ENCODE measurements around the gene GRIP1. TPM values are rescaled to one million over a fixed set of nuclear protein-coding genes. Genes with fewer than 3 reads are reported as not detected.

GRIP1 gene
- total and polyA plus RNA-seq, 2 donors (not counting 3 experiments of a cell fraction or from before 2014, with no cell fraction given), result 0.04 to 0.69 TPM

DNA sequence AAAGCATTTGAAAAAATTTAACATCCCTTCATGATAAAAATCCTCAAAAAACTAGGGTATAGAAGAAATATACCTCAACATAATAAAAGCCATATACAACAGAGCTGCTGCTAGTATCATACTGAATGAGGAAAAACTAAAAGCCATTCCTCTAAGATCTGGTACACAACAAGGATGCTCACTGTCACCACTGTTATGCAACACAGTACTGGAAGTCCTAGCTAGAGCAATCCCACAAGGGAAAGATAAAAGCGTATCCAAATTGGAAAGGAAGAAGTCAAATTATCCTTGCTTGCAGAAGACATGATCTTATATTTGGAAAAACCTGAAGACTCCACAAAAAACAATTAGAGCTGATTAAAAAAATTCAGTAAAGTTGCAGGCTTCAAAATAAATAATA lies 261.7 kb downstream of the GRIP1 start:
- H3K27me3 ChIP-seq (ENCODE audit: control insufficient read depth in 2 of 2, insufficient read depth in 2 of 2, low read length in 2 of 2), result peaks cover 5 to 8% of the 10 kb centered on the region in 2 experiments
- H3K9ac ChIP-seq (replicated peaks; ENCODE audit: extremely low read depth, insufficient read depth, low read length), result no peak overlapping the region
- no TSS peak for BruUV-seq (replicated peaks)
- no peaks in the 10 kb centered on the region for H3K4me1 ChIP-seq (ENCODE audit: control insufficient read depth, extremely low read depth, insufficient read depth, low read length)
- intact Hi-C loops (cut with micrococcal nuclease) (no loop called here), dilution Hi-C loops (cut with MboI; ENCODE audit: extremely low pct_ligation_motif_present, low sequenced_read_pairs) (no loop called here)
- CTCF ChIA-PET, result interaction anchor here (1.3 kb wide), 1 partner anchor 9 kb away, joined by 4 read pairs; no protein-coding TSS in a partner anchor
- H3K79me2 ChIP-seq (ENCODE audit: control insufficient read depth, insufficient read depth, low read length), result no peaks in the 10 kb centered on the region
- H2AFZ ChIP-seq (ENCODE audit: low read depth, low read length), result no peak overlapping the region
- no peak overlapping the region for H3K4me2 ChIP-seq (ENCODE audit: insufficient read depth, low read length)
- DNase-seq (ENCODE audit: low read depth, low spot score) (no peak), FAIRE-seq (no peak)
- no peaks in the 10 kb centered on the region for H3K9me3 ChIP-seq (replicated peaks; ENCODE audit: control insufficient read depth, insufficient read depth, low read length)
- H3K36me3 ChIP-seq (ENCODE audit: control insufficient read depth in 2 of 2, extremely low read depth in 1 of 2, insufficient read depth in 2 of 2, low read length in 2 of 2), result no peaks in the 10 kb centered on the region
- H3K9me1 ChIP-seq (replicated peaks; ENCODE audit: control insufficient read depth, extremely low read depth, insufficient read depth, low read length), result no peaks in the 10 kb centered on the region
- no peak overlapping the region for H3K4me3 ChIP-seq (replicated peaks in 1 of 3; ENCODE audit: insufficient read depth in 1 of 3, low read depth in 1 of 3, low read length in 3 of 3)
- no peaks in the 10 kb centered on the region for H4K20me1 ChIP-seq (replicated peaks; ENCODE audit: control insufficient read depth, extremely low read depth, insufficient read depth, low read length)
- POLR2A ChIA-PET, result no interaction called here
- TF ChIP-seq, protein P1, sequence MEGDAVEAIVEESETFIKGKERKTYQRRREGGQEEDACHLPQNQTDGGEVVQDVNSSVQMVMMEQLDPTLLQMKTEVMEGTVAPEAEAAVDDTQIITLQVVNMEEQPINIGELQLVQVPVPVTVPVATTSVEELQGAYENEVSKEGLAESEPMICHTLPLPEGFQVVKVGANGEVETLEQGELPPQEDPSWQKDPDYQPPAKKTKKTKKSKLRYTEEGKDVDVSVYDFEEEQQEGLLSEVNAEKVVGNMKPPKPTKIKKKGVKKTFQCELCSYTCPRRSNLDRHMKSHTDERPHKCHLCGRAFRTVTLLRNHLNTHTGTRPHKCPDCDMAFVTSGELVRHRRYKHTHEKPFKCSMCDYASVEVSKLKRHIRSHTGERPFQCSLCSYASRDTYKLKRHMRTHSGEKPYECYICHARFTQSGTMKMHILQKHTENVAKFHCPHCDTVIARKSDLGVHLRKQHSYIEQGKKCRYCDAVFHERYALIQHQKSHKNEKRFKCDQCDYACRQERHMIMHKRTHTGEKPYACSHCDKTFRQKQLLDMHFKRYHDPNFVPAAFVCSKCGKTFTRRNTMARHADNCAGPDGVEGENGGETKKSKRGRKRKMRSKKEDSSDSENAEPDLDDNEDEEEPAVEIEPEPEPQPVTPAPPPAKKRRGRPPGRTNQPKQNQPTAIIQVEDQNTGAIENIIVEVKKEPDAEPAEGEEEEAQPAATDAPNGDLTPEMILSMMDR (IDR thresholded peaks at IDR 0.05; ENCODE audit: extremely low read depth in 1 of 2, insufficient read depth in 1 of 2, low read depth in 1 of 2, low read length in 2 of 2), result no peak
- no peak for TF ChIP-seq POLR2AphosphoS5 (IDR thresholded peaks at IDR 0.05; ENCODE audit: insufficient read depth, low read depth, low read length)
- no peak for TF ChIP-seq MYC (IDR thresholded peaks at IDR 0.05; ENCODE audit: low read depth, low read length)
- TF ChIP-seq, protein P2, sequence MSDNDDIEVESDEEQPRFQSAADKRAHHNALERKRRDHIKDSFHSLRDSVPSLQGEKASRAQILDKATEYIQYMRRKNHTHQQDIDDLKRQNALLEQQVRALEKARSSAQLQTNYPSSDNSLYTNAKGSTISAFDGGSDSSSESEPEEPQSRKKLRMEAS (IDR thresholded peaks at IDR 0.05; ENCODE audit: insufficient read depth, insufficient read length), result no peak
- H3K27ac ChIP-seq (ENCODE audit: insufficient read depth, low read depth, low read length), result no peak overlapping the region

All from endothelial cell of umbilical vein (primary cell).